Ectodermal cell (in vitro differentiated cells): ENCODE results near the gene CABP4.

Source experiments
- H3K27ac ChIP-seq: 2 replicates; pipeline ENCODE4 v1.7.0; 2013; ENCODE audit warnings: mild to moderate bottlenecking, low read depth, low read length; ENCODE audit not compliant: insufficient read depth, poor library complexity, severe bottlenecking
- H3K27me3 ChIP-seq: 2 replicates; pipeline ENCODE4 v1.7.0; 2013; ENCODE audit warnings: mild to moderate bottlenecking, low read length; ENCODE audit not compliant: insufficient read depth, control insufficient read depth, poor library complexity, severe bottlenecking
- H3K36me3 ChIP-seq: one replicate; pipeline ENCODE4 v1.7.0; 2013; ENCODE audit warnings: low read length; ENCODE audit not compliant: control insufficient read depth, insufficient read depth
- H3K4me1 ChIP-seq: one replicate; pipeline ENCODE4 v1.7.0; 2013; ENCODE audit warnings: low read length; ENCODE audit not compliant: control insufficient read depth, insufficient read depth
- H3K4me3 ChIP-seq: 2 replicates; pipeline ENCODE4 v1.7.0; 2013; ENCODE audit warnings: low read depth, low read length, control low read depth; ENCODE audit not compliant: insufficient read depth
- H3K9me3 ChIP-seq: 2 replicates; pipeline ENCODE4 v1.7.0; 2013; ENCODE audit warnings: mild to moderate bottlenecking, low read length, moderate library complexity; ENCODE audit not compliant: control insufficient read depth
- WGBS, 2 experiments: methylation state at CpG; one replicate each; pipeline ENCODE4 v1.1.7; 2013; ENCODE audit warnings: missing lambda C conversion rate in 2 of 2; 5-methylcytosine and 5-hydroxymethylcytosine counted together

The CABP4 gene

DNA sequence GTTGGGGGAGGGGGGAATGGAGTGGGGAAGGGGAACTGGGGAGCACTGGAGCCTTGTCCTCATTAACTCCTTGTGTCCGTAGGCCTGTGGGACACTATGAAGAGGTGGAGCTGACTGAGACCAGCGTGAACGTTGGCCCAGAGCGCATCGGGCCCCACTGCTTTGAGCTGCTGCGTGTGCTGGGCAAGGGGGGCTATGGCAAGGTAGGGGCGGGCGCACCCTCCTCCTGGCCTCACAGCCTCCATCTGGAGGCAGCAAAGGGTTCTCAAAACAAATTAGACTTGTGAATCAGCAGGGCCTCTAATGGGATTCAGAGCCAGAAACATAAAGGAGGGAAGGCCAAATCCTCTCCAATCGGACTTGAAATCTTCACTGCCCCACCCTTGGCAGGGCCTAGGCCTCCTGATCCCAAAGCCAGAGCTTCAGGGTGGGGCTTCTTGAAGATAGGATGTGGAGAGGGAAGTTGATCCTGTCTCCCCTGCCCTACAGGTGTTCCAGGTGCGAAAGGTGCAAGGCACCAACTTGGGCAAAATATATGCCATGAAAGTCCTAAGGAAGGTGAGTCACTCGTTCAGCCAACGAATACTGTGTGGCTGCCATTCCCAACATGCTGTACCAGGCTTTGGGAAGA lies 26.0 kb upstream of the CABP4 start:
- 66% methylated on average over 12 of the region's 12 CpGs for WGBS, 2 experiments
- Histone ChIP-seq H3K36me3 (peaks cover 4% of the 10 kb centered on the region), H3K27ac (no peak overlapping the region), H3K4me3 (peak overlapping the region; percentile 66), H3K27me3 (no peaks in the 10 kb centered on the region), H3K9me3 (no peaks in the 10 kb centered on the region), H3K4me1 (peaks cover 7% of the 10 kb centered on the region)

GRCh38 chr11:67429722-67430121 lies 25.4 kb upstream of the CABP4 start:
- no peak overlapping the region for H3K4me3 ChIP-seq
- 93 to 96% methylated on average over 11 of the region's 11 CpGs for WGBS, 2 experiments
- peaks cover 4% of the 10 kb centered on the region for H3K36me3 ChIP-seq
- H3K9me3 ChIP-seq, result no peaks in the 10 kb centered on the region
- H3K27me3 ChIP-seq, result no peaks in the 10 kb centered on the region
- H3K27ac ChIP-seq, result no peak overlapping the region
- H3K4me1 ChIP-seq, result peaks cover 7% of the 10 kb centered on the region

- Histone ChIP-seq H3K27me3 (no peaks in the 10 kb centered on the region), H3K4me3 (no peak overlapping the region), H3K4me1 (peaks cover 7% of the 10 kb centered on the region), H3K36me3 (peaks cover 4% of the 10 kb centered on the region), H3K9me3 (no peaks in the 10 kb centered on the region), H3K27ac (no peak overlapping the region)
- 94 to 95% methylated on average over 24 of the region's 24 CpGs for WGBS, 2 experiments
Measured at GRCh38 chr11:67431346-67432249, 23.6 kb upstream of the CABP4 start.

GRCh38 chr11:67432655-67433349 lies 22.4 kb upstream of the CABP4 start:
- peaks cover 4% of the 10 kb centered on the region for H3K36me3 ChIP-seq
- no peak overlapping the region for H3K4me3 ChIP-seq
- H3K4me1 ChIP-seq, result peaks cover 7% of the 10 kb centered on the region
- no peaks in the 10 kb centered on the region for H3K27me3 ChIP-seq
- no peak overlapping the region for H3K27ac ChIP-seq
- 95% methylated on average over 22 of the region's 22 CpGs for WGBS, 2 experiments
- no peaks in the 10 kb centered on the region for H3K9me3 ChIP-seq

GRCh38 chr11:67433536-67434394 lies 21.4 kb upstream of the CABP4 start:
- no peaks in the 10 kb centered on the region for H3K27me3 ChIP-seq
- no peak overlapping the region for H3K27ac ChIP-seq
- H3K9me3 ChIP-seq, result no peaks in the 10 kb centered on the region
- peaks cover 4% of the 10 kb centered on the region for H3K36me3 ChIP-seq
- 95% methylated on average over 22 of the region's 22 CpGs for WGBS, 2 experiments
- H3K4me1 ChIP-seq, result peaks cover 7% of the 10 kb centered on the region
- H3K4me3 ChIP-seq, result no peak overlapping the region

- no peaks in the 10 kb centered on the region for H3K27me3 ChIP-seq
- H3K9me3 ChIP-seq, result no peaks in the 10 kb centered on the region
- peaks cover 4% of the 10 kb centered on the region for H3K36me3 ChIP-seq
- H3K4me3 ChIP-seq, result no peak overlapping the region
- H3K27ac ChIP-seq, result no peak overlapping the region
- WGBS, 2 experiments, result 92 to 94% methylated on average over 23 of the region's 23 CpGs
- peaks cover under 1% of the 10 kb centered on the region for H3K4me1 ChIP-seq
Measured at GRCh38 chr11:67434395-67434881, 20.7 kb upstream of the CABP4 start.

DNA sequence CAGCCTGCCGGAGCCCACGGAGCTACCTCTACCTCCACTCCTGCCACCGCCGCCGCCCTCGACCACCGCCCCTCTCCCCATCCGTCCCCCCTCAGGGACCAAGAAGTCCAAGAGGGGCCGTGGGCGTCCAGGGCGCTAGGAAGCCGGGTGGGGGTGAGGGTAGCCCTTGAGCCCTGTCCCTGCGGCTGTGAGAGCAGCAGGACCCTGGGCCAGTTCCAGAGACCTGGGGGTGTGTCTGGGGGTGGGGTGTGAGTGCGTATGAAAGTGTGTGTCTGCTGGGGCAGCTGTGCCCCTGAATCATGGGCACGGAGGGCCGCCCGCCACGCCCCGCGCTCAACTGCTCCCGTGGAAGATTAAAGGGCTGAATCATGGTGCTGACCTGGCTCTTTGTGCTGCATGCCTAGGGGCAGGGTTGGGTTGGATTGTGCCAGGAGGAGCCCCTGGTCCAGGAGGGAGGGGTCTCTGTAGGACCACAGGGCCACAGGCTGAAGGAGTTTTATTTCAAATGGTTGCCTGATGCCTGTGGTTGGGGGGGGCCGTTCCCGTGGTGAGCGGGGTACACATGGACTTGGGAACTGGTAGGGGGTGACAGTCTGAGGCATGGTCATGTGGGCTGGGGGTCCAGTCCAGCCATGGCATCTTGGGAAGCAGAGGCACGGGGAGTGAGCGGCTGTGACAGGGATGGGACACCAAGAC lies 20.0 kb upstream of the CABP4 start:
- Histone ChIP-seq H3K4me1 (no peaks in the 10 kb centered on the region), H3K9me3 (no peaks in the 10 kb centered on the region), H3K4me3 (no peak overlapping the region), H3K36me3 (peaks cover 4% of the 10 kb centered on the region), H3K27me3 (no peaks in the 10 kb centered on the region), H3K27ac (no peak overlapping the region)
- WGBS, 2 experiments, result 90 to 94% methylated on average over 26 of the region's 26 CpGs

DNA sequence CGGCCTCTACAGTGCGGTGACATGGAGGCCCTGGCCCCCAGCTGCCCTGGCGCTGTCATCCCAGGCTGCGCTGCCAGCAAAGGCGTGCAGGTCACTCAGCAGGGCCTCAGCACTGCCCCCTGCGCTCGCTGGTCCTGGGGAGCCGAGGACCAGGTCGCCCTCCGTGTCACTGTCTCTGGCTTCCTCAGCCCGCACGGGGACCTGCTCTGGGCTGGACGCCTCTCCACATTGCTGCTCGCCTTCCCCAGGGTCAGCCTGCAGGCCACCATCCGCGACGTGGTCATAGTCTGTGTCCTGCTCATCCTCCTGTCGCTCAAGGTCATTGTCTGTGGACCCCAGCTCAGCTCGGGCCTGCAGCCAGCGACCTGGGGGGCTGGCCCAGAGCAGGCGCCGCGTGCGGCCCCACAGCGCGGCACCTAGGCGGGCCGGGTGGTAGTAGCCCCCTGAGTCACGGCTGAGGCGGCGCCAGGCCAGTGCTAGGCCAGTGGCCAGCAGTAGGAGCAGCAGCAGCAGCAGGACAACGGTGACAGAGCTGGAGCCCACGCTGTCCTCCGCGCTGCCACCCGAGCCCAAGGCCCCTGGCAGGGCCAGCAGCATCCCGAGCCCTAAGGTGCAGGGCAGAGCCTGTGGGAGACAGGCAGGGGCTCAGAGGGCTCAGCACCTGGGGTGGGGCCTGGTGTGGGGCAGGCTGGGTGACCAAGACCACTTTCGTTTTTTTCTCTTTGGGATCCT lies 19.3 kb upstream of the CABP4 start:
- Histone ChIP-seq H3K4me1 (no peaks in the 10 kb centered on the region), H3K4me3 (no peak overlapping the region), H3K36me3 (peaks cover 4% of the 10 kb centered on the region), H3K27me3 (no peaks in the 10 kb centered on the region), H3K9me3 (no peaks in the 10 kb centered on the region), H3K27ac (no peak overlapping the region)
- 91 to 93% methylated on average over 38 of the region's 38 CpGs for WGBS, 2 experiments
